Loucy (cell line): ENCODE data around the gene AARS2.

ENCODE experiments used
- H2AFZ ChIP-seq: fragments of 200-600 bp; sonication (generic); 2 replicates; pipeline ENCODE4 v1.6.0; 2016; ENCODE audit warnings: antibody characterized with exemption, mild to moderate bottlenecking, low read length, moderate library complexity
- H3F3A ChIP-seq: fragments of 200-600 bp; 2 replicates; pipeline ENCODE4 v1.6.0; 2016; ENCODE audit warnings: antibody characterized with exemption, low read depth, mild to moderate bottlenecking
- H3K27me3 ChIP-seq: fragments of 200-600 bp; sonication (generic); 2 replicates; pipeline ENCODE4 v1.6.1; 2014; ENCODE audit warnings: low read length, mild to moderate bottlenecking; ENCODE audit not compliant: insufficient read depth, poor library complexity, severe bottlenecking
- H3K36me3 ChIP-seq: fragments of 200-600 bp; sonication (generic); 2 replicates; pipeline ENCODE4 v1.6.1; 2016; ENCODE audit warnings: low read length; ENCODE audit not compliant: insufficient read depth
- H3K4me1 ChIP-seq: fragments of 200-600 bp; sonication (generic); 2 replicates; pipeline ENCODE4 v1.5.1; 2014; ENCODE audit warnings: low read length, mild to moderate bottlenecking; ENCODE audit not compliant: insufficient read depth, poor library complexity, severe bottlenecking
- H3K4me2 ChIP-seq: fragments of 200-600 bp; sonication (generic); 2 replicates; pipeline ENCODE4 v1.6.0; 2014; ENCODE audit warnings: antibody characterized with exemption, low read length, low read depth, mild to moderate bottlenecking; ENCODE audit not compliant: poor library complexity, severe bottlenecking
- H3K4me3 ChIP-seq: fragments of 200-600 bp; sonication (generic); 2 replicates; pipeline ENCODE4 v1.5.1; 2014; ENCODE audit warnings: low read length, mild to moderate bottlenecking, mixed read lengths; ENCODE audit not compliant: poor library complexity, severe bottlenecking
- H3K79me2 ChIP-seq: fragments of 200-600 bp; sonication (generic); 2 replicates; pipeline ENCODE4 v1.6.1; 2014; ENCODE audit warnings: low read length; ENCODE audit not compliant: insufficient read depth
- H3K9ac ChIP-seq: fragments of 200-600 bp; sonication (generic); 2 replicates; pipeline ENCODE4 v1.6.0; 2014; ENCODE audit warnings: mild to moderate bottlenecking, low read depth, low read length, moderate library complexity; ENCODE audit not compliant: poor library complexity, severe bottlenecking
- H3K9me2 ChIP-seq: fragments of 200-600 bp; sonication (generic); replicated peaks from 2 replicates; pipeline ENCODE4 v1.6.1; 2016; ENCODE audit warnings: low read depth, low read length, mixed read lengths
- H3K9me3 ChIP-seq: fragments of 200-600 bp; sonication (generic); 2 replicates; pipeline ENCODE4 v1.6.1; 2014; ENCODE audit warnings: mild to moderate bottlenecking, antibody characterized with exemption, low read length, low read depth; ENCODE audit not compliant: insufficient read depth
- H4K20me1 ChIP-seq: fragments of 200-600 bp; sonication (generic); 2 replicates; pipeline ENCODE4 v1.6.0; 2014; ENCODE audit warnings: antibody characterized with exemption, low read length, mild to moderate bottlenecking; ENCODE audit not compliant: insufficient read depth, poor library complexity, severe bottlenecking
- EZH2phosphoT487 ChIP-seq: fragments of 200-600 bp; IDR thresholded peaks from 2 replicates; pipeline ENCODE4 v1.6.1; 2018; ENCODE audit warnings: antibody characterized with exemption, mild to moderate bottlenecking, moderate library complexity, borderline replicate concordance
- TF ChIP-seq, protein P1 (sequence below): fragments of 200-600 bp; sonication (generic); conservative IDR thresholded peaks from 2 replicates; pipeline ENCODE4 v1.5.1; 2014; ENCODE audit warnings: mild to moderate bottlenecking, antibody characterized with exemption, low read length

Gene AARS2

DNA sequence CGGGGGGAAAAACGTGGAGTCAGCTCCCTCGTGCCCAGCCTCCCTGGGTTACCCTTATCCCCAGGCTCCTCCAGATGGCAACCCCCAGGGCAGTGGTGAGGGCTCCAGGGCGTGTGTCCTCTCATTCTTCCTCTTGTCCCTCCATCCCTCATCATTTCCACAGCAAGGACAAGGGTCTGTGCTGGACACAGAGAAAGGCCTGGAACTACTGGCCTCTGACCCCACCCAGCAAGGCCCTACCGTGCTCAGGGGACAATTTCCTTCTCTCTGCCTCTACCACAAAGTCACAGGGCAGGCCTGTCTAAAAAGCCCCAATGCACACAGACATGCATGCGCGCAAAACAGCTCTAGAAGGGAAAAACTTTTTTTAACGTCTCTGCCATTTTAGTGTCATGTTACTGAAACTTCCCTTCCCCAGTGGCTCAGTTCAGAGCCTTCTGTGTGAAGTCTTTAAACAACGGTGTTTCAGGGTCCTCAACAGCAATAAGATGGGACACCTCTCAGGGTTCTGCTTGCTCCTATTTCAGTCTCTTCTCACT lies 54.8 kb downstream of the AARS2 start:
- Histone ChIP-seq H3K4me1 (peaks cover 41% of the 10 kb centered on the region), H3K27me3 (no peaks in the 10 kb centered on the region), H3K9me2 (no peaks in the 10 kb centered on the region), H2AFZ (no peak overlapping the region), H3K9ac (no peak overlapping the region), H3K9me3 (no peaks in the 10 kb centered on the region), H3F3A (peaks cover 17% of the 10 kb centered on the region), H4K20me1 (peaks cover 39% of the 10 kb centered on the region), H3K4me3 (no peak overlapping the region), H3K36me3 (peaks cover 27% of the 10 kb centered on the region; the same call in 1 of the 2 replicates), H3K79me2 (peaks cover 43% of the 10 kb centered on the region), H3K4me2 (no peak overlapping the region)
- TF ChIP-seq, protein P1, sequence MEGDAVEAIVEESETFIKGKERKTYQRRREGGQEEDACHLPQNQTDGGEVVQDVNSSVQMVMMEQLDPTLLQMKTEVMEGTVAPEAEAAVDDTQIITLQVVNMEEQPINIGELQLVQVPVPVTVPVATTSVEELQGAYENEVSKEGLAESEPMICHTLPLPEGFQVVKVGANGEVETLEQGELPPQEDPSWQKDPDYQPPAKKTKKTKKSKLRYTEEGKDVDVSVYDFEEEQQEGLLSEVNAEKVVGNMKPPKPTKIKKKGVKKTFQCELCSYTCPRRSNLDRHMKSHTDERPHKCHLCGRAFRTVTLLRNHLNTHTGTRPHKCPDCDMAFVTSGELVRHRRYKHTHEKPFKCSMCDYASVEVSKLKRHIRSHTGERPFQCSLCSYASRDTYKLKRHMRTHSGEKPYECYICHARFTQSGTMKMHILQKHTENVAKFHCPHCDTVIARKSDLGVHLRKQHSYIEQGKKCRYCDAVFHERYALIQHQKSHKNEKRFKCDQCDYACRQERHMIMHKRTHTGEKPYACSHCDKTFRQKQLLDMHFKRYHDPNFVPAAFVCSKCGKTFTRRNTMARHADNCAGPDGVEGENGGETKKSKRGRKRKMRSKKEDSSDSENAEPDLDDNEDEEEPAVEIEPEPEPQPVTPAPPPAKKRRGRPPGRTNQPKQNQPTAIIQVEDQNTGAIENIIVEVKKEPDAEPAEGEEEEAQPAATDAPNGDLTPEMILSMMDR: no peak
- TF ChIP-seq EZH2phosphoT487: no peak

- Histone ChIP-seq H3F3A (peaks cover 17% of the 10 kb centered on the region), H4K20me1 (peaks cover 39% of the 10 kb centered on the region), H3K36me3 (peaks cover 33% of the 10 kb centered on the region; the same call in 1 of the 2 replicates), H3K9ac (peak overlapping the region; percentile 70), H3K4me3 (peak overlapping the region; percentile 77), H3K9me3 (no peaks in the 10 kb centered on the region), H3K9me2 (no peaks in the 10 kb centered on the region), H3K27me3 (no peaks in the 10 kb centered on the region), H3K4me1 (peaks cover 35% of the 10 kb centered on the region), H2AFZ (peak overlapping the region; percentile 90; the same call in 1 of the 2 replicates), H3K79me2 (peaks cover 41% of the 10 kb centered on the region), H3K4me2 (peak overlapping the region; percentile 55)
- TF ChIP-seq, protein P1: no peak; the same call in 1 of the 2 replicates
- no peak for TF ChIP-seq EZH2phosphoT487
Observed at GRCh38 chr6:44257753-44258324, 55.3 kb downstream of the AARS2 start.

DNA sequence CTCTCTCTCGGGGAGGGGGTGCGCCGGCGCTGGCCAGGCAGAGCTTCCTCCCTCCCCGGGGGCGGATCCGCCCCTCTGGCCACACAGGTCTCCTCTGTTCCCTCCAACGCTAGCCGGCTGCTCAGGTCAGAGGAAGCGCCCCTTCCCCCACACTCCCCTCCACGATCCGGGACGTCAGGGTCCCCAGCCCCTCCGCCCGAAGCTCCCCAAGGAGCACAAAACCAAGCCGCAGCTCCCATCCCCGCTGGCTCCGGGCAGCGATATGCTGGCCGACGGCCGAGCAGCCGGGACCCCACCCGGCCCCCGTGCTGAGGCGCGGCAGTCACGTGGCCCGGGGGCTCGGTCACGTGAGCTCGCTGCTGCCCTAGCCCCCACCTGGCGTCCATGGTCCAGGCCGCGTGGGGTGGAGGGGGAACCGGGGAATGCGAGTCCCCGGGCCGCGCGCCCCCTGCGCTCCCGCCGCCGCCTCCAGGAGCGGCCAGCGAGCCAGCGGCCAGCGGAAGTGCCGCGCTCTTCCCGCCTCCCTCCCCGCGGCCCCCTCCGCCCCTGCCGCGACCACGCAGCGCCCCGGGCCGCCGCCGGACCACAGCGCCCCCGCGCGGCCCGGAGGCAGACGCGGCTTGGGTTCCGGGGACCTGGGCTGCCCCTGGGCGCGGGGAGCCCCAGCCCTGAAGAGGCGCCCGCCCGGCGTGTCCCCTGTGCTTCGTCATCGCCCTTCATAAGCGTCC lies 56.0 kb downstream of the AARS2 start, which contains the start of gene SLC35B2:
TSS of gene SLC35B2 (minus strand) at position 504 of the 728 bp plus-strand sequence. CDS start at position 386, 118 bp downstream.
- Histone ChIP-seq H3K4me3 (peak within 1 kb of the TSS; percentile 77), H3K4me1 (peaks cover 29% of the 10 kb centered on the region), H3F3A (peaks cover 17% of the 10 kb centered on the region), H2AFZ (peak within 1 kb of the TSS; percentile 90), H3K9me3 (no peaks in the 10 kb centered on the region), H3K9me2 (no peaks in the 10 kb centered on the region), H4K20me1 (peaks cover 38% of the 10 kb centered on the region), H3K36me3 (peaks cover 39% of the 10 kb centered on the region; the same call in 1 of the 2 replicates), H3K4me2 (peak within 1 kb of the TSS; percentile 94), H3K79me2 (peaks cover 37% of the 10 kb centered on the region), H3K27me3 (no peaks in the 10 kb centered on the region), H3K9ac (peak within 1 kb of the TSS; percentile 70)
- no peak for TF ChIP-seq EZH2phosphoT487
- TF ChIP-seq, protein P1: peak; percentile 57
